ENCODE measurements around the gene STUB1.

STUB1 gene

GRCh38 chr16:722835-723633, 42.8 kb downstream of the STUB1 start:
- no peaks in the 10 kb centered on the region; the same call in 1 of the 2 replicates for H3K9me3 ChIP-seq (ENCODE audit: insufficient read depth, low read length)
- no peak for DNase-seq (ENCODE audit: low read depth, low spot score)
- peaks cover 38% of the 10 kb centered on the region for H3K4me1 ChIP-seq (ENCODE audit: insufficient read depth, insufficient read length)
- no peak overlapping the region for H3K9ac ChIP-seq (ENCODE audit: insufficient read length, low read depth)
- H3K4me3 ChIP-seq (ENCODE audit: insufficient read length, low read depth), result no peak overlapping the region
- H3K27me3 ChIP-seq (ENCODE audit: insufficient read depth, insufficient read length), result peaks cover 6% of the 10 kb centered on the region
- TF ChIP-seq ZNF274 (IDR thresholded peaks at IDR 0.05; ENCODE audit: low read depth, low read length), result no peak
- TF ChIP-seq SUZ12 (IDR thresholded peaks at IDR 0.05; ENCODE audit: extremely low read depth, insufficient read depth, insufficient read length), result no peak
- TF ChIP-seq YY1 (IDR thresholded peaks at IDR 0.05; ENCODE audit: insufficient read depth, insufficient read length), result no peak
- H3K36me3 ChIP-seq (ENCODE audit: insufficient read depth, insufficient read length, low read length), result peaks cover 14% of the 10 kb centered on the region

DNA sequence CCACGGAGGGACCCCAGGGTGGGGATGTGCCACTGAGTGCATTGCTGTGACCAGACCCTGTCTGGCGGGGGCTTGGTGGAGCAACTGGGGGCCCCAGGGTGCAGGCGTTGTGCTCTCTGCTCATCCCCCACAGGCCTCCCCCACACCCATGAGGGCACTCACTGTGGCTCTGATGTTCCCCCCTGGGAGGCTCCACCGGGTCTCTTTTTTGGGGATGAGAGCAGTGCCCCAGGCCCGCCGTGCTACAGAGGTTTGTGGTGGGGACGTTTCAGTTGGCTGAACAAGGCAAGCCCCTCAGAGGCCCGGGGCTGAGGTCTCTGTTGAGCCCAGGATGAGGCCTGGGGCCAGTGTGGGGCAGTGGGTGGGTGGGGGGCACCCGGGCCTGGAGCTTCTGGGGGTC, 43.5 kb downstream of the STUB1 start:
- Histone ChIP-seq H3K36me3 (ENCODE audit: insufficient read depth, insufficient read length, low read length) (peaks cover 14% of the 10 kb centered on the region), H3K4me3 (ENCODE audit: insufficient read length, low read depth) (no peak overlapping the region), H3K4me1 (ENCODE audit: insufficient read depth, insufficient read length) (peaks cover 34% of the 10 kb centered on the region), H3K9me3 (ENCODE audit: insufficient read depth, low read length) (no peaks in the 10 kb centered on the region; the same call in 1 of the 2 replicates), H3K9ac (ENCODE audit: insufficient read length, low read depth) (no peak overlapping the region), H3K27me3 (ENCODE audit: insufficient read depth, insufficient read length) (peaks cover 6% of the 10 kb centered on the region)
- TF ChIP-seq YY1 (IDR thresholded peaks at IDR 0.05; ENCODE audit: insufficient read depth, insufficient read length), result no peak
- no peak for TF ChIP-seq SUZ12 (IDR thresholded peaks at IDR 0.05; ENCODE audit: extremely low read depth, insufficient read depth, insufficient read length)
- TF ChIP-seq ZNF274 (IDR thresholded peaks at IDR 0.05; ENCODE audit: low read depth, low read length), result no peak
- DNase-seq (ENCODE audit: low read depth, low spot score), result no peak

GRCh38 chr16:724188-725040, 44.2 kb downstream of the STUB1 start:
- H3K36me3 ChIP-seq (ENCODE audit: insufficient read depth, insufficient read length, low read length), result peaks cover 16% of the 10 kb centered on the region
- no peaks in the 10 kb centered on the region; the same call in 1 of the 2 replicates for H3K9me3 ChIP-seq (ENCODE audit: insufficient read depth, low read length)
- no peak overlapping the region for H3K4me3 ChIP-seq (ENCODE audit: insufficient read length, low read depth)
- H3K9ac ChIP-seq (ENCODE audit: insufficient read length, low read depth), result peak overlapping the region; percentile 32
- peaks cover 29% of the 10 kb centered on the region for H3K4me1 ChIP-seq (ENCODE audit: insufficient read depth, insufficient read length)
- H3K27me3 ChIP-seq (ENCODE audit: insufficient read depth, insufficient read length), result peaks cover 6% of the 10 kb centered on the region
- no peak for DNase-seq (ENCODE audit: low read depth, low spot score)
- no peak for TF ChIP-seq SUZ12 (IDR thresholded peaks at IDR 0.05; ENCODE audit: extremely low read depth, insufficient read depth, insufficient read length)
- no peak for TF ChIP-seq YY1 (IDR thresholded peaks at IDR 0.05; ENCODE audit: insufficient read depth, insufficient read length)
- no peak for TF ChIP-seq ZNF274 (IDR thresholded peaks at IDR 0.05; ENCODE audit: low read depth, low read length)

DNA sequence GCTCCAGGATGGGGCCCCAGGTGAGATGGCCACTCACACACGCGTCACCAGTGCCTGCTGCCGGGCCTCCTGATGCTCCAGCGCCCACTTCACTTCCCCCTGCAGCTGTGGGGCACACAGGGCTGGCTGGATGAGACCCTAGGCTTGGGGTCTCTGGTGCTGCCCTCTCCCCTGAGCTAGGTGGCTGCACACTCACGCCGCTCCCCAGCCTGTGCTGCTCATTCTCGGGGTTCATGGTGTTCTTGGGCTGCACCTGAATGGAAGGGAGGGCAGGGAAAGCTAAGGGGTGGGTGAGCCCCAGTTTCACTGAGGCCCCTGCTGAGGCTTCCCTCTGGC, 44.8 kb downstream of the STUB1 start:
- peaks cover 22% of the 10 kb centered on the region for H3K36me3 ChIP-seq (ENCODE audit: insufficient read depth, insufficient read length, low read length)
- no peak overlapping the region for H3K4me3 ChIP-seq (ENCODE audit: insufficient read length, low read depth)
- DNase-seq (ENCODE audit: low read depth, low spot score), result no peak
- H3K27me3 ChIP-seq (ENCODE audit: insufficient read depth, insufficient read length), result peaks cover 6% of the 10 kb centered on the region
- peaks cover 25% of the 10 kb centered on the region for H3K4me1 ChIP-seq (ENCODE audit: insufficient read depth, insufficient read length)
- no peak overlapping the region for H3K9ac ChIP-seq (ENCODE audit: insufficient read length, low read depth)
- TF ChIP-seq SUZ12 (IDR thresholded peaks at IDR 0.05; ENCODE audit: extremely low read depth, insufficient read depth, insufficient read length), result no peak
- no peak for TF ChIP-seq YY1 (IDR thresholded peaks at IDR 0.05; ENCODE audit: insufficient read depth, insufficient read length)
- no peak for TF ChIP-seq ZNF274 (IDR thresholded peaks at IDR 0.05; ENCODE audit: low read depth, low read length)
- no peaks in the 10 kb centered on the region; the same call in 1 of the 2 replicates for H3K9me3 ChIP-seq (ENCODE audit: insufficient read depth, low read length)

DNA sequence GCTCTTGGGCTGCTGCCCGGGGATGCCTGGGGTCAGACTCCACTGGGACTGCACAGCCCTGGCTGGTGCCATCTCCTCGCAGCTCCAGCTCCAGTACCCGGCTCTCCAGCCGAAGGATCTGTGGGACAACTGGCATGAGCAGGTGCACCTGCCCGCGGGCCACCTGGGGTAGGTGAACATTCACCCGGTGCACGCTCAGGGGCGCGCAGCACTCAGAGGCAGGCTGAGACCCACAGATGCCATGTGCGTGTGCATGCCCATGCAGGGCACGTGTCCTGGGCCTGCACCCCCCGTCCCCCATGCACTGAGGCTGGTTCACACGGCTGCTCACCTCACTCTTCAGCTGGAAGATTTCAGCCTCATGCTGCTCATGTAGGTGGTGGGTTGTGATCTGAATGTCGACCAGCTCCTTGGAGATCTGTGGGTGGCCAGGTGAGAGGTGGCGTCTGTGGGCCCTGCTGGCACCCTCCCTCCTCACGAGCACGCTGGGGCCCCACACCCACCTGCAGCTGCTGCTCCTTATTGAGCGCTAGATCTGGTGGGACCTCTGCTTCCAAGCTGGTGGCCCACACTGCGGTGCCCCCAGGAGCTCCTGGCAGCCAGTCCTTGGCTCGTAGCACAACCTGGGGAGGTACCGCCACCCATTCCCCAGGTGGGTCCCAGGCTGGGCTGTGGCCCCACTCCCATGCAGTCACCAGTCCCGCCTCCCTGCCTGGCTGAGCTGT, 45.4 kb downstream of the STUB1 start:
- H3K9ac ChIP-seq (ENCODE audit: insufficient read length, low read depth), result peak overlapping the region; percentile 77
- DNase-seq (ENCODE audit: low read depth, low spot score), result no peak
- peaks cover 28% of the 10 kb centered on the region for H3K36me3 ChIP-seq (ENCODE audit: insufficient read depth, insufficient read length, low read length)
- H3K4me3 ChIP-seq (ENCODE audit: insufficient read length, low read depth), result peak overlapping the region; percentile 40
- H3K9me3 ChIP-seq (ENCODE audit: insufficient read depth, low read length), result no peaks in the 10 kb centered on the region; the same call in 1 of the 2 replicates
- H3K27me3 ChIP-seq (ENCODE audit: insufficient read depth, insufficient read length), result peaks cover 6% of the 10 kb centered on the region
- no peak for TF ChIP-seq ZNF274 (IDR thresholded peaks at IDR 0.05; ENCODE audit: low read depth, low read length)
- no peak for TF ChIP-seq SUZ12 (IDR thresholded peaks at IDR 0.05; ENCODE audit: extremely low read depth, insufficient read depth, insufficient read length)
- no peak for TF ChIP-seq YY1 (IDR thresholded peaks at IDR 0.05; ENCODE audit: insufficient read depth, insufficient read length)
- peaks cover 26% of the 10 kb centered on the region for H3K4me1 ChIP-seq (ENCODE audit: insufficient read depth, insufficient read length)

- peak overlapping the region; percentile 77 for H3K9ac ChIP-seq (ENCODE audit: insufficient read length, low read depth)
- no peak for DNase-seq (ENCODE audit: low read depth, low spot score)
- H3K36me3 ChIP-seq (ENCODE audit: insufficient read depth, insufficient read length, low read length), result peaks cover 33% of the 10 kb centered on the region
- TF ChIP-seq SUZ12 (IDR thresholded peaks at IDR 0.05; ENCODE audit: extremely low read depth, insufficient read depth, insufficient read length) (no peak), ZNF274 (IDR thresholded peaks at IDR 0.05; ENCODE audit: low read depth, low read length) (no peak), YY1 (IDR thresholded peaks at IDR 0.05; ENCODE audit: insufficient read depth, insufficient read length) (no peak)
- peaks cover 6% of the 10 kb centered on the region for H3K27me3 ChIP-seq (ENCODE audit: insufficient read depth, insufficient read length)
- peak overlapping the region; percentile 40 for H3K4me3 ChIP-seq (ENCODE audit: insufficient read length, low read depth)
- peaks cover 27% of the 10 kb centered on the region for H3K4me1 ChIP-seq (ENCODE audit: insufficient read depth, insufficient read length)
- no peaks in the 10 kb centered on the region; the same call in 1 of the 2 replicates for H3K9me3 ChIP-seq (ENCODE audit: insufficient read depth, low read length)
Observed at GRCh38 chr16:726188-726437, 45.9 kb downstream of the STUB1 start.

All from NT2/D1 (cell line).